Activated CD8-positive, alpha-beta memory T cell treated with anti-CD3 and anti-CD28 coated beads, Interleukin-2, amount 10 ng/mL, durations not matched to agents 7 days and 5 days (primary cell): ENCODE results near the gene DMD. TPM values are rescaled to one million over a fixed set of nuclear protein-coding genes. Genes with fewer than 3 reads are reported as not detected.
"Not testable (repeated sequence)": the region's sequence is repeated elsewhere in the genome, so short reads cannot be mapped to it uniquely, and the experiment has no call there.

Experiments
- ATAC-seq: fragments of 150-1000 bp; cut with Tn5 transposase; one replicate; pipeline ENCODE4 v1.10.0; 2021; ENCODE audit warnings: moderate library complexity
- CTCF ChIA-PET: fragments of 350-600 bp; sonication (Branson Sonifier 250); formaldehyde crosslinking; loops from one replicate; lab custom pipeline; 2021; ENCODE audit warnings: antibody characterized with exemption; lab: Charles Lee
- DNase-seq: peaks from one replicate; pipeline ENCODE4 v3.0.0-alpha.2; 2020
- H3K27ac Mint-ChIP-seq: one replicate; pipeline ENCODE4 v1.8.0; 2021; ENCODE audit warnings: mild to moderate bottlenecking, mixed read lengths
- H3K27me3 Mint-ChIP-seq: one replicate; pipeline ENCODE4 v1.8.0; 2021; ENCODE audit warnings: mixed read lengths
- H3K36me3 Mint-ChIP-seq: one replicate; pipeline ENCODE4 v1.8.0; 2021; ENCODE audit warnings: mild to moderate bottlenecking, mixed read lengths
- H3K4me1 Mint-ChIP-seq: one replicate; pipeline ENCODE4 v1.8.0; 2021; ENCODE audit warnings: mixed read lengths
- H3K4me3 Mint-ChIP-seq: one replicate; pipeline ENCODE4 v1.8.0; 2021; ENCODE audit warnings: mild to moderate bottlenecking, moderate library complexity, mixed read lengths
- H3K9me3 Mint-ChIP-seq: one replicate; pipeline ENCODE4 v1.8.0; 2022; ENCODE audit warnings: low read depth, mixed read lengths
- total RNA-seq, 2 experiments: library from RNA; stranded (reverse); gene quantifications; one replicate each; pipeline ENCODE4 v1.2.3, GENCODE V29; 2021

DMD gene
- total RNA-seq, 2 experiments from 2014 or later = 0.32 to 8.4 TPM

- DNase-seq (no peak), ATAC-seq (no peak)
- no peaks in the 10 kb centered on the region for H3K36me3 Mint-ChIP-seq
- H3K4me3 Mint-ChIP-seq = no peak overlapping the region
- CTCF ChIA-PET = no interaction called here
- no peaks in the 10 kb centered on the region for H3K4me1 Mint-ChIP-seq
- no peaks in the 10 kb centered on the region for H3K9me3 Mint-ChIP-seq
- H3K27me3 Mint-ChIP-seq = no peaks in the 10 kb centered on the region
- H3K27ac Mint-ChIP-seq = no peak overlapping the region
These were observed 1602.7 kb downstream of the DMD start for GRCh38 chrX:31608638-31609037.

DNA sequence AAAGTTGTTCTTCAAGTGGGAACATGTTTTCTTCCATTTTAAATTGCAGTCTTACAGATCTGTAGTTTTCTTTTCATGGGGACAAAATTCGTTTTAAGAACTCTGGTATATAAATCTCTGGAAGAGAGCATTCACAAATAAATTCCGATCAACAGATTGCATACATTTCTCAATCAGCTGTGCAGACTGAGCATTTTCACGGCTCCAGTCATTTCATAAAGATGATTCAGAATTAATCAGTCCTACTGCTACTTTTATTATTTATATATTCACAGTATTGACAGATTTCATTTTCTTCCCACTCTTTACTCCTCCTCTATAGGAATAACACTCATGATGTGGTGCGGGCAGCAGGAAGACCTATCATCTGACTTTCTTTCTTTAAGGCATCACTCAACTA lies 1604.6 kb downstream of the DMD start:
- Mint-ChIP-seq H3K27ac (no peak overlapping the region), H3K4me3 (no peak overlapping the region), H3K27me3 (no peaks in the 10 kb centered on the region), H3K9me3 (no peaks in the 10 kb centered on the region), H3K36me3 (no peaks in the 10 kb centered on the region), H3K4me1 (no peaks in the 10 kb centered on the region)
- ATAC-seq (no peak), DNase-seq (no peak)
- CTCF ChIA-PET = no interaction called here

DNA sequence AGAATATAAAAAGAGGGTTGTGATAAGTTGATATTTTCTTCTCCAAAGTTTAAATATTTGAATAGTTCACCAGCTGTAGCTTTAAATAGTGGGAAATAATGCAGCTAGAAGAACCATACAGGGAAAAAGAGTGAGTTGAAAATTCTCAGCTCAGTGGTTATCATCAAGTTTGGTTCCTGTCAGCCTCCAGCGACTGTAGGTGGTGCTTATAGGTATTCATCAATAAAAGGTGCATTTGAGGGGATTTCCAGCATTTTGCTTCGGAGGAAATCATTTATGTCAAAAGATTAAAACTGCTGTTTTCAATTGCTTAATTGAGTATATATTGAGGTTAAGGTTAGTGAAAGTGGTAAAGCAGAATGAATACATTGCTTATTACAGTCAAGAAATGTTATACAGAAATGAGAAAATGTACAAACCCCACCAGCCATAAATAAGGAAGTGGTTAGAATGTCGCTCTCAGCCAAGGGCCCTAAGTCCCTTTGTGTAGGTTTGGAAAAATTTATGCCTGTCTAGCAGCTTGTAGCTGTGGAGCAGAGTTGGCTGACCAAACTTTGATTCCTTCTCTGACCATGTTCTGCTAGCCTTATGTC lies 1606.6 kb downstream of the DMD start:
- H3K36me3 Mint-ChIP-seq = no peaks in the 10 kb centered on the region
- no peaks in the 10 kb centered on the region for H3K27me3 Mint-ChIP-seq
- H3K27ac Mint-ChIP-seq = no peak overlapping the region
- no peak overlapping the region for H3K4me3 Mint-ChIP-seq
- no peak for DNase-seq
- H3K4me1 Mint-ChIP-seq = no peaks in the 10 kb centered on the region
- no peak for ATAC-seq
- H3K9me3 Mint-ChIP-seq = no peaks in the 10 kb centered on the region
- CTCF ChIA-PET = no interaction called here

GRCh38 chrX:31603411-31604120 lies 1607.8 kb downstream of the DMD start:
- no peak overlapping the region for H3K27ac Mint-ChIP-seq
- no peak overlapping the region for H3K4me3 Mint-ChIP-seq
- no peaks in the 10 kb centered on the region for H3K4me1 Mint-ChIP-seq
- no peaks in the 10 kb centered on the region for H3K9me3 Mint-ChIP-seq
- no peaks in the 10 kb centered on the region for H3K27me3 Mint-ChIP-seq
- CTCF ChIA-PET = no interaction called here
- ATAC-seq (no peak), DNase-seq (no peak)
- H3K36me3 Mint-ChIP-seq = no peaks in the 10 kb centered on the region

GRCh38 chrX:31600823-31601222 lies 1610.5 kb downstream of the DMD start:
- H3K36me3 Mint-ChIP-seq = no peaks in the 10 kb centered on the region
- H3K27ac Mint-ChIP-seq = no peak overlapping the region
- no peak for DNase-seq
- no peaks in the 10 kb centered on the region for H3K27me3 Mint-ChIP-seq
- H3K4me1 Mint-ChIP-seq = no peaks in the 10 kb centered on the region
- no peaks in the 10 kb centered on the region for H3K9me3 Mint-ChIP-seq
- no peak for ATAC-seq
- no peak overlapping the region for H3K4me3 Mint-ChIP-seq
- CTCF ChIA-PET = no interaction called here

DNA sequence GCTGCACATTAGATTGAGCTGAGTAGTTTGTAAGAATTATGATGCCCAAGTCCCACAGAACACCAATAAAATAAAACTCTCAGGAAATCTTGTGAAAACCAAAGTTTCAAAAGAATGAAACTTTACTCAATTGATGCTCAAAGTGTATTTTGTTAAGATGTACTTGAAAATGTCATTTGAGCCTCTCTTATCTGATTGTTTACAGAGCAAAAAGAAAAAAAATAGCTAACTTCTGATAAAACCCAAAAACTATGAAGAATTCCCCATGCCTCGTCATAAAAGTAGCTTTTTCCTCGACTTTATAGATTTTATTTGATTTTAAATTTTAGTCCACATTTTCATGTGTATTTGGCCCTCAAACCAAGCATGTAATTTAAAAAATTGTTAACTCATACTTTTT lies 1618.0 kb downstream of the DMD start:
- Mint-ChIP-seq H3K4me1 (no peaks in the 10 kb centered on the region), H3K36me3 (no peaks in the 10 kb centered on the region), H3K27ac (no peak overlapping the region), H3K27me3 (no peaks in the 10 kb centered on the region), H3K4me3 (no peak overlapping the region), H3K9me3 (no peaks in the 10 kb centered on the region)
- no peak for ATAC-seq
- CTCF ChIA-PET = no interaction called here
- no peak for DNase-seq

GRCh38 chrX:31591355-31591754 lies 1620.0 kb downstream of the DMD start:
- Mint-ChIP-seq H3K4me1 (no peaks in the 10 kb centered on the region), H3K9me3 (no peaks in the 10 kb centered on the region), H3K36me3 (no peaks in the 10 kb centered on the region), H3K4me3 (no peak overlapping the region), H3K27ac (no peak overlapping the region), H3K27me3 (no peaks in the 10 kb centered on the region)
- no peak for DNase-seq
- ATAC-seq = no peak
- CTCF ChIA-PET = no interaction called here

DNA sequence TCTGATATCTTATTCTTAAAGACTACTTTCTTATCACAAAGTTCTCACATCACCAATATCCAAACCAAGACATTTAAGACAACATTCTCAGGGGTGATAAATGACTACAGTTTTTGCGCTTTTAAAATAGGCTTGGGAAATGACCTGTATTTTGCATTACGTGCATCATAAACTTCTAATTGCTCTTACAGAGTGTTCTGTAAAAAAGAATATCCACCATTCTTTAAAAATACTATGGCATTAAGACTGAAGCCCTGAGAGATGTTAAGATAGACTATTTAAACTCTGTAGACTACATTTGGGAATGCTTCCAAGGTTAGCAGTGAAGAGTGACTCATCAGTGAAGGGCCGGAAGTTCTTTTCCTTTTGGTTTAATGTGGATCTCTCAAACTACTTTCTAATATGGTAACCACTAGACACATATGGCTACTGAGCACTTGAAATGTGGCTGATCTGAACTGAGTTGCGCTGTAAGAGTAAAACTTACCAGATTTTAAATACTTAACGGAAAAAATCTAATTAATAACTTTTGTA lies 1620.7 kb downstream of the DMD start:
- CTCF ChIA-PET = no interaction called here
- no peaks in the 10 kb centered on the region for H3K36me3 Mint-ChIP-seq
- H3K27me3 Mint-ChIP-seq = no peaks in the 10 kb centered on the region
- no peaks in the 10 kb centered on the region for H3K4me1 Mint-ChIP-seq
- DNase-seq (no peak), ATAC-seq (no peak)
- no peak overlapping the region for H3K27ac Mint-ChIP-seq
- no peak overlapping the region for H3K4me3 Mint-ChIP-seq
- no peaks in the 10 kb centered on the region for H3K9me3 Mint-ChIP-seq

- CTCF ChIA-PET = no interaction called here
- no peak overlapping the region for H3K4me3 Mint-ChIP-seq
- no peaks in the 10 kb centered on the region for H3K36me3 Mint-ChIP-seq
- DNase-seq (no peak), ATAC-seq (no peak)
- no peak overlapping the region for H3K27ac Mint-ChIP-seq
- no peaks in the 10 kb centered on the region for H3K27me3 Mint-ChIP-seq
- H3K4me1 Mint-ChIP-seq = no peaks in the 10 kb centered on the region
- H3K9me3 Mint-ChIP-seq = no peaks in the 10 kb centered on the region
These were observed 1621.8 kb downstream of the DMD start for GRCh38 chrX:31589503-31589902.

DNA sequence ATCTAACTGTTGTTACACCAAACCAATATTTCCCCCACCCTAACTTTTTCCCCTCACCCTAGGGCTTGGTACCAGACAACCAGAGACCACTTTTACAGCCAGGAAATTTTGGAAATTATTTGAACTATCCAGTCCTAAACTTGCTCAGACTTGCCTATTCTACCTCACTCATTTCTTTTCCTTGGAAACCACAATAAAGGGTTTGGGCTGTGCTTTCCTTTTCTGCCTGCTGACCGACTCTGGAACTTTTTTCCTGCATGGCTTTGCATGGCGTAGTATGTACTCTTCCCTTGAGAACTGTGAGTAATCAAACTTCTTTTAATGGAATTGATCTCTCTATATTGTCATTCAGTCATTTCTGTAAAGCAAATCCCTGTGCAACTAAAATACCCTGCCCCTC lies 1623.0 kb downstream of the DMD start:
- Mint-ChIP-seq H3K36me3 (no peaks in the 10 kb centered on the region), H3K27ac (no peak overlapping the region), H3K9me3 (no peaks in the 10 kb centered on the region), H3K27me3 (no peaks in the 10 kb centered on the region), H3K4me1 (no peaks in the 10 kb centered on the region), H3K4me3 (no peak overlapping the region)
- CTCF ChIA-PET = no interaction called here
- no peak for ATAC-seq
- DNase-seq = no peak

GRCh38 chrX:31583892-31584291 lies 1627.5 kb downstream of the DMD start:
- CTCF ChIA-PET, ATAC-seq, H3K27ac Mint-ChIP-seq, H3K36me3 Mint-ChIP-seq, H3K4me3 Mint-ChIP-seq, H3K27me3 Mint-ChIP-seq, H3K9me3 Mint-ChIP-seq, DNase-seq, H3K4me1 Mint-ChIP-seq: not testable (repeated sequence)

- no peaks in the 10 kb centered on the region for H3K27me3 Mint-ChIP-seq
- no peak for ATAC-seq
- no peaks in the 10 kb centered on the region for H3K4me1 Mint-ChIP-seq
- H3K9me3 Mint-ChIP-seq = peaks cover 4% of the 10 kb centered on the region
- no peak overlapping the region for H3K4me3 Mint-ChIP-seq
- no peaks in the 10 kb centered on the region for H3K36me3 Mint-ChIP-seq
- DNase-seq = no peak
- no peak overlapping the region for H3K27ac Mint-ChIP-seq
- CTCF ChIA-PET = no interaction called here
These were observed 1630.6 kb downstream of the DMD start for GRCh38 chrX:31580726-31581125.

DNA sequence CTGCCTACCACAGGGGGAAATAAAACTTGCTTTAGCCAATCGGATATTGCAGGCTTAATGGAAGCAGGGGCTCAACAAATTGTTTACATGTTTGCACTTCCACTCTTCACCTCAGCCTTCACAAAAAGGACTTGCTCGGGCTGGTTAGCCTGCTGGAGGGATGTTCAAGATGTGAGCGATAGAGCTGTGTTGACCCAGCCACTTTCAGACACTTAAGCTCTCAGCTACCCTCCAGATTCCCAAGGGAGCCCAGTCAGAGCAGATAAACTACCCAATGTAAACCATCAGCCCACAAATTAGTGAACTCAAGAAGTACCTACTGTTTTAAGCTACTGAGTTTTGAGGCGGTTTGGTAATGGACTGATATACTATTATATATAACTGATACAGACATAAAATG lies 1631.1 kb downstream of the DMD start:
- CTCF ChIA-PET = no interaction called here
- peaks cover 4% of the 10 kb centered on the region for H3K9me3 Mint-ChIP-seq
- H3K27ac Mint-ChIP-seq = no peak overlapping the region
- DNase-seq (no peak), ATAC-seq (no peak)
- no peaks in the 10 kb centered on the region for H3K4me1 Mint-ChIP-seq
- no peaks in the 10 kb centered on the region for H3K27me3 Mint-ChIP-seq
- H3K36me3 Mint-ChIP-seq = no peaks in the 10 kb centered on the region
- no peak overlapping the region for H3K4me3 Mint-ChIP-seq

GRCh38 chrX:31572360-31572759 lies 1639.0 kb downstream of the DMD start:
- H3K27ac Mint-ChIP-seq = no peak overlapping the region
- no peaks in the 10 kb centered on the region for H3K27me3 Mint-ChIP-seq
- H3K4me1 Mint-ChIP-seq = no peaks in the 10 kb centered on the region
- H3K9me3 Mint-ChIP-seq = no peaks in the 10 kb centered on the region
- CTCF ChIA-PET = no interaction called here
- H3K4me3 Mint-ChIP-seq = no peak overlapping the region
- no peak for DNase-seq
- no peak for ATAC-seq
- H3K36me3 Mint-ChIP-seq = no peaks in the 10 kb centered on the region
